IMR-90 (cell line): ENCODE data around the gene CCDC70. TPM values are rescaled to one million over a fixed set of nuclear protein-coding genes. Genes with fewer than 3 reads are reported as not detected.

Experiments used
- ATAC-seq: fragments of 200-7000 bp; cut with Tn5 transposase; 2 replicates; pipeline ENCODE4 v1.9.1; 2020; ENCODE audit warnings: low read depth, mild to moderate bottlenecking, moderate library complexity
- BruUV-seq: library from RNA; stranded (reverse); fragments of 400-500 nt; replicated peaks from 2 replicates; lab custom pipeline; 2021; lab: Mats Ljungman, UMichigan
- CTCF ChIA-PET: fragments of 300-600 bp; formaldehyde crosslinking; extraction: SDS; loops from one replicate; lab custom pipeline; 2021; ENCODE audit warnings: antibody characterized with exemption; lab: Yijun Ruan, JAX
- POLR2A ChIA-PET: fragments of 300-600 bp; sonication (Branson Sonifier 250); formaldehyde crosslinking; loops from one replicate; lab custom pipeline; 2022; ENCODE audit warnings: antibody characterized with exemption; ENCODE audit not compliant: unreplicated experiment; lab: Charles Lee
- DNase-seq: peaks from one replicate; pipeline ENCODE4 v3.0.0; 2013
- H2AFZ ChIP-seq: replicated peaks from 2 replicates; pipeline ENCODE3; 2013; ENCODE audit warnings: low read length, mild to moderate bottlenecking; ENCODE audit not compliant: poor library complexity
- H2AK5ac ChIP-seq: 2 replicates; pipeline ENCODE4 v1.6.1; 2013; ENCODE audit warnings: low read depth, low read length, inconsistent platforms
- H2AK9ac ChIP-seq: replicated peaks from 2 replicates; pipeline ENCODE3; 2013; ENCODE audit warnings: mild to moderate bottlenecking, low read depth, low read length, moderate library complexity; ENCODE audit not compliant: poor library complexity
- H2BK120ac ChIP-seq: 2 replicates; pipeline ENCODE4 v1.6.1; 2013; ENCODE audit warnings: low read depth, low read length, inconsistent platforms
- H2BK15ac ChIP-seq: 3 replicates; pipeline ENCODE4 v1.6.1; 2013; ENCODE audit warnings: low read depth, low read length, inconsistent platforms
- H2BK20ac ChIP-seq: 2 replicates; pipeline ENCODE4 v1.6.1; 2013; ENCODE audit warnings: low read depth, mild to moderate bottlenecking, inconsistent platforms, low read length, moderate library complexity
- H2BK5ac ChIP-seq: 2 replicates; pipeline ENCODE4 v1.6.1; 2013; ENCODE audit warnings: mild to moderate bottlenecking, low read depth, low read length, inconsistent platforms; ENCODE audit not compliant: poor library complexity, severe bottlenecking
- H3K14ac ChIP-seq: replicated peaks from 2 replicates; pipeline ENCODE4 v1.6.1; 2013; ENCODE audit warnings: low read depth, low read length, inconsistent platforms
- H3K18ac ChIP-seq: 2 replicates; pipeline ENCODE4 v1.6.1; 2013; ENCODE audit warnings: low read depth, low read length, control low read depth
- H3K23ac ChIP-seq: 2 replicates; pipeline ENCODE4 v1.6.1; 2013; ENCODE audit warnings: low read depth, low read length, inconsistent platforms
- H3K27ac ChIP-seq: 2 replicates; pipeline ENCODE4 v1.5.1; 2013; ENCODE audit warnings: mild to moderate bottlenecking, control low read depth, low read length; ENCODE audit not compliant: insufficient read depth
- H3K27me3 ChIP-seq: 2 replicates; pipeline ENCODE4 v1.6.1; 2013; ENCODE audit warnings: low read length; ENCODE audit not compliant: control insufficient read depth, insufficient read depth
- H3K36me3 ChIP-seq: 2 replicates; pipeline ENCODE4 v1.6.1; 2013; ENCODE audit warnings: low read length, mixed read lengths; ENCODE audit not compliant: control insufficient read depth, insufficient read depth
- H3K4ac ChIP-seq: 2 replicates; pipeline ENCODE4 v1.6.1; 2013; ENCODE audit warnings: low read depth, low read length, inconsistent platforms
- H3K4me1 ChIP-seq: 2 replicates; pipeline ENCODE4 v1.6.1; 2013; ENCODE audit warnings: low read length, mixed read lengths; ENCODE audit not compliant: control insufficient read depth, insufficient read depth
- H3K4me2 ChIP-seq: 2 replicates; pipeline ENCODE4 v1.6.1; 2013; ENCODE audit warnings: low read depth, mild to moderate bottlenecking, control low read depth, low read length, moderate library complexity
- H3K4me3 ChIP-seq: 2 replicates; pipeline ENCODE4 v1.5.1; 2013; ENCODE audit warnings: low read depth, mild to moderate bottlenecking, control low read depth, low read length, moderate library complexity; ENCODE audit not compliant: insufficient read depth
- H3K56ac ChIP-seq: 2 replicates; pipeline ENCODE4 v1.6.1; 2013; ENCODE audit warnings: low read length, inconsistent platforms; ENCODE audit not compliant: insufficient read depth; ENCODE audit errors: extremely low read depth
- H3K79me1 ChIP-seq, 2 experiments: 2 replicates each; pipeline ENCODE4 v1.6.1; 2013; ENCODE audit warnings: low read length in 2 of 2, inconsistent platforms in 1 of 2, low read depth in 1 of 2
- H3K9ac ChIP-seq: 2 replicates; pipeline ENCODE4 v1.6.1; 2013; ENCODE audit warnings: low read depth, low read length, control low read depth
- H3K9me1 ChIP-seq: 2 replicates; pipeline ENCODE4 v1.6.1; 2013; ENCODE audit warnings: low read length, inconsistent platforms; ENCODE audit not compliant: insufficient read depth
- H3K9me3 ChIP-seq: 2 replicates; pipeline ENCODE4 v1.6.1; 2013; ENCODE audit warnings: low read length; ENCODE audit not compliant: control insufficient read depth, insufficient read depth
- H4K20me1 ChIP-seq: 2 replicates; pipeline ENCODE4 v1.6.1; 2013; ENCODE audit warnings: low read length, inconsistent platforms; ENCODE audit not compliant: insufficient read depth
- H4K5ac ChIP-seq: 2 replicates; pipeline ENCODE4 v1.6.1; 2013; ENCODE audit warnings: mild to moderate bottlenecking, low read depth, low read length, control low read depth
- H4K8ac ChIP-seq, 2 experiments: 2 replicates each; pipeline ENCODE4 v1.6.1; 2013; ENCODE audit warnings: low read depth in 2 of 2, low read length in 2 of 2, control low read depth in 1 of 2, inconsistent platforms in 1 of 2
- H4K91ac ChIP-seq: 2 replicates; pipeline ENCODE4 v1.6.1; 2013; ENCODE audit warnings: low read depth, low read length, inconsistent platforms; ENCODE audit not compliant: insufficient read depth
- BHLHE40 ChIP-seq: fragments of 150-350 bp; IDR thresholded peaks from 2 replicates; pipeline ENCODE4 v1.6.1; 2016; ENCODE audit warnings: mild to moderate bottlenecking, low read depth, low read length
- CEBPB ChIP-seq: IDR thresholded peaks from 2 replicates; pipeline ENCODE4 v1.6.1; 2012; ENCODE audit warnings: low read depth, low read length, improper control_type of control experiment
- ELK1 ChIP-seq: fragments of 150-350 bp; IDR thresholded peaks from 2 replicates; pipeline ENCODE4 v1.6.1; 2016; ENCODE audit warnings: low read depth, mild to moderate bottlenecking, low read length, moderate library complexity, borderline replicate concordance
- FOS ChIP-seq: fragments of 150-350 bp; IDR thresholded peaks from 2 replicates; pipeline ENCODE4 v1.6.1; 2016; ENCODE audit warnings: low read depth, low read length
- MAFK ChIP-seq: IDR thresholded peaks from 2 replicates; pipeline ENCODE4 v1.6.1; 2012; ENCODE audit warnings: low read depth, low read length, improper control_type of control experiment
- MAZ ChIP-seq: IDR thresholded peaks from 2 replicates; pipeline ENCODE4 v1.6.1; 2012; ENCODE audit warnings: low read depth, mild to moderate bottlenecking, low read length, improper control_type of control experiment, moderate library complexity, borderline replicate concordance
- NFE2L2 ChIP-seq: fragments of 150-350 bp; IDR thresholded peaks from 2 replicates; pipeline ENCODE4 v1.6.1; 2016; ENCODE audit warnings: low read depth, mild to moderate bottlenecking, low read length
- RAD21 ChIP-seq: IDR thresholded peaks from 2 replicates; pipeline ENCODE4 v1.6.1; 2012; ENCODE audit warnings: low read length, improper control_type of control experiment
- RCOR1 ChIP-seq: IDR thresholded peaks from 2 replicates; pipeline ENCODE4 v1.6.1; 2012; ENCODE audit warnings: mild to moderate bottlenecking, low read length, improper control_type of control experiment; ENCODE audit not compliant: insufficient replicate concordance
- SMC3 ChIP-seq: fragments of 150-350 bp; IDR thresholded peaks from 2 replicates; pipeline ENCODE4 v1.6.1; 2016; ENCODE audit warnings: low read depth, mild to moderate bottlenecking, antibody characterized with exemption, low read length, moderate library complexity
- WGBS, 2 experiments: methylation state at CpG; one replicate each; pipeline versions ENCODE4 v1.1.5 to v1.1.7; 2013; ENCODE audit warnings: missing lambda C conversion rate in 2 of 2; ENCODE audit not compliant: insufficient read length in 1 of 2; ENCODE audit errors: extremely low coverage in 2 of 2; 5-methylcytosine and 5-hydroxymethylcytosine counted together
- dilution Hi-C: fragments of 300-500 bp; cut with HindIII; formaldehyde crosslinking; loops from one replicate; pipeline ENCODE4 v1.14.3; 2018; ENCODE audit warnings: low sequenced_read_pairs; ENCODE audit not compliant: unreplicated experiment
- in situ Hi-C: fragments of 300-500 bp; cut with MboI; formaldehyde crosslinking; loops from 3 replicates; pipeline ENCODE4 v1.14.3; 2019; ENCODE audit warnings: low sequenced_read_pairs, inconsistent platforms, mixed read lengths
- intact Hi-C: fragments of 100-400 bp; cut with micrococcal nuclease; formaldehyde crosslinking; loops from 2 replicates; pipeline ENCODE4 v1.10.0; 2022
- polyA plus RNA-seq, 3 experiments: library from polyadenylated mRNA; depleted of rRNA; stranded (reverse); fragments of >200 nt; gene quantifications; 2 replicates each; pipeline ENCODE4 v1.2.3, GENCODE V29; 2012; ENCODE audit warnings: low replicate concordance in 1 of 3
- total RNA-seq: library from RNA; depleted of rRNA; stranded (reverse); fragments of >200 nt; gene quantifications from 2 replicates; pipeline ENCODE4 v1.2.3, GENCODE V29; 2012

CCDC70 gene
- total and polyA plus RNA-seq, 2 of the 4 experiments (the other 2 are of a cell fraction), result not detected

- intact Hi-C loops, result no loop called here
- CTCF ChIA-PET, result no interaction called here
- no TSS peak for BruUV-seq
Measured at GRCh38 chr13:51879133-51879532, 17.4 kb downstream of the CCDC70 start.

More at GRCh38 chr13:51879133-51879532, 17.4 kb downstream of the CCDC70 start:
- dilution Hi-C loops (no loop called here), in situ Hi-C loops (no loop called here)
- H2AK5ac ChIP-seq, result no peak overlapping the region
- no peak overlapping the region for H3K27ac ChIP-seq
- H3K27me3 ChIP-seq, result peaks cover 21% of the 10 kb centered on the region
- no peaks in the 10 kb centered on the region for H3K36me3 ChIP-seq
- DNase-seq (no peak), ATAC-seq (no peak)
- no peak overlapping the region for H4K8ac ChIP-seq
- no peak overlapping the region for H3K23ac ChIP-seq
- H3K14ac ChIP-seq, result no peak overlapping the region
- TF ChIP-seq MAFK (no peak), NFE2L2 (no peak), FOS (no peak), RAD21 (no peak), ELK1 (no peak), MAZ (no peak), CEBPB (no peak), SMC3 (no peak), BHLHE40 (no peak), RCOR1 (no peak)
- H3K4me2 ChIP-seq, result no peak overlapping the region
- H2BK120ac ChIP-seq, result no peak overlapping the region
- H3K4me1 ChIP-seq, result no peaks in the 10 kb centered on the region
- H3K4me3 ChIP-seq, result no peak overlapping the region
- no peak overlapping the region for H3K56ac ChIP-seq
- H3K9me3 ChIP-seq, result no peaks in the 10 kb centered on the region; the same call in 1 of the 2 replicates
- no peak overlapping the region for H4K91ac ChIP-seq
- no peak overlapping the region for H2BK15ac ChIP-seq
- H3K79me1 ChIP-seq, result no peaks in the 10 kb centered on the region
- no peak overlapping the region for H4K5ac ChIP-seq
- POLR2A ChIA-PET, result no interaction called here
- 73% methylated on average over 2 of the region's 4 CpGs; no CpG with 5 or more reads in 1 of the 2 experiments for WGBS, 2 experiments
- H3K9ac ChIP-seq, result no peak overlapping the region
- no peak overlapping the region for H2AK9ac ChIP-seq
- no peaks in the 10 kb centered on the region for H4K20me1 ChIP-seq
- H2BK5ac ChIP-seq, result no peak overlapping the region
- no peak overlapping the region for H3K4ac ChIP-seq
- no peaks in the 10 kb centered on the region for H3K9me1 ChIP-seq
- no peak overlapping the region for H2BK20ac ChIP-seq
- no peak overlapping the region for H2AFZ ChIP-seq
- no peak overlapping the region for H3K18ac ChIP-seq
